ENCODE data around the gene ARMC2. TPM values are rescaled to one million over a fixed set of nuclear protein-coding genes. Genes with fewer than 3 reads are reported as not detected.

ARMC2 gene
- polyA plus RNA-seq, 1 experiment, result 5.1 TPM

- Histone ChIP-seq H3K27ac (ENCODE audit: low read depth, low read length) (no peak overlapping the region), H3K4me3 (ENCODE audit: low read depth, low read length) (no peak overlapping the region), H3K9me3 (ENCODE audit: control insufficient read depth, insufficient read depth, low read length) (no peaks in the 10 kb centered on the region), H3K27me3 (ENCODE audit: control insufficient read depth, insufficient read depth, low read length) (no peaks in the 10 kb centered on the region)
- POLR2A ChIA-PET, result no interaction called here
- no peak for DNase-seq (ENCODE audit: low read depth, low spot score)
- CTCF ChIA-PET, result interaction anchor here (0.9 kb wide), 1 partner anchor 331 kb away, joined by 3 read pairs; no protein-coding TSS in a partner anchor
- no peak for TF ChIP-seq CTCF (IDR thresholded peaks at IDR 0.05; ENCODE audit: low read depth, low read length)
Observed at GRCh38 chr6:108873251-108873650, 25.0 kb downstream of the ARMC2 start.

- H3K4me3 ChIP-seq (ENCODE audit: low read depth, low read length), result no peak overlapping the region
- CTCF ChIA-PET, result interaction anchor here (0.9 kb wide), 1 partner anchor 332 kb away, joined by 3 read pairs; no protein-coding TSS in a partner anchor
- no peak for TF ChIP-seq CTCF (IDR thresholded peaks at IDR 0.05; ENCODE audit: low read depth, low read length)
- POLR2A ChIA-PET, result no interaction called here
- H3K27ac ChIP-seq (ENCODE audit: low read depth, low read length), result no peak overlapping the region
- H3K9me3 ChIP-seq (ENCODE audit: control insufficient read depth, insufficient read depth, low read length), result no peaks in the 10 kb centered on the region
- DNase-seq (ENCODE audit: low read depth, low spot score), result no peak
- H3K27me3 ChIP-seq (ENCODE audit: control insufficient read depth, insufficient read depth, low read length), result no peaks in the 10 kb centered on the region
Observed at GRCh38 chr6:108873971-108874370, 25.7 kb downstream of the ARMC2 start.

DNA sequence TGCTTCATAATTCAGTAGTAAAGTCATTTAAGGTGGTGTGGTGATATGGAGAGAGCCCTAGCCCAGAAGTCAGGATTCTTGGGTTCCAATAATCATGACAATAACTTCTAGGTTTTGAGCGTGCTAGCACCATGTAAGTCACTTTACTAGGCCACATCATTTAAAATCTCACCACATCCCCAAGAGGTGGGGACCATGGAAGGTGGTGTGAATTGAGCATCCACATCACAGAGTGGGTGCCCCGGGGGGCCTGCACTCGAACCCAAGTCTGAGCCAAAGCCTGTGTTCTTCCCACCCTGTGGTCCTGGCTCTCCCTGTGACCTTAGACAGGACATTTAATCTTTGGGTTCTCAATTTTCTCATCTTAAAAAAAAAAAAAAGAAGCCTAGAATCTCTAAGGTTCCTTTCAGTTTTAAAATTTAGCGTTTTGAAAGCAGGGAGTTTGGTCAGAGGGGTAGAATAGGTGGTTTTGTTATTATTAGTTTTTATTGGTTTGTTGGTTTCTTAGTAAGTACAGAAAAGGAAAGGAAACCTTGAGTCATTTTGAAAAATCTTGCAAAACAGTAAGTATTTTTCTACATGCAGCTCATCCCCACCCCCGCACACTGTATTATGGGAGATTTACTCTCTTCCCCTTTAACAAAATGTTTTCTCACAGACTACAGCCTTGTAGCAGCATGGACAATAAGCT lies 26.4 kb downstream of the ARMC2 start:
- TF ChIP-seq CTCF (IDR thresholded peaks at IDR 0.05; ENCODE audit: low read depth, low read length), result no peak
- POLR2A ChIA-PET, result no interaction called here
- no peak overlapping the region for H3K27ac ChIP-seq (ENCODE audit: low read depth, low read length)

DNA sequence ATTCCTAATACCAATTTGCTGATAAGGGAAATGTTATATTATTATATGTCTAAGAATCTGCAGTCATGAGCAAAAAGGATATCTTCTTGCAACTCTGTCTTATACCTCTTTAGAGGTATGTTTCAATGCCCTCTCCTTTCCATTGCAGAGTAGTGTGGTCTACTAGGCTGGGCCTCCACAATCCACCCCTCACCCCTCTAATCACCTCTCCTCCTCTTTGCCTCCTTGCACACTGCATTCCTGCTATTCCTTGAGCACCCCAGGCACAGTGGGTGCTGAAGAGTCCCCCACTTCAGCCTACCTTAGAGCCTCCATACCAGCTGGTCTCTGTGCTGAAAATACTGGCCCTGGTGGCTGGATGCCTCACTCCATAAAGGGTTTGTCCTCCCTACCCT lies 26.9 kb downstream of the ARMC2 start:
- H3K27ac ChIP-seq (ENCODE audit: low read depth, low read length), result no peak overlapping the region
- ChIA-PET POLR2A (no interaction called here), CTCF (no interaction called here)
- no peak for TF ChIP-seq CTCF (IDR thresholded peaks at IDR 0.05; ENCODE audit: low read depth, low read length)
- H3K4me3 ChIP-seq (ENCODE audit: low read depth, low read length), result no peak overlapping the region
- H3K9me3 ChIP-seq (ENCODE audit: control insufficient read depth, insufficient read depth, low read length), result no peaks in the 10 kb centered on the region
- DNase-seq (ENCODE audit: low read depth, low spot score), result no peak
- H3K27me3 ChIP-seq (ENCODE audit: control insufficient read depth, insufficient read depth, low read length), result no peaks in the 10 kb centered on the region

More for the DNA sequence above, 26.4 kb downstream of the ARMC2 start:
- CTCF ChIA-PET, result no interaction called here
- Histone ChIP-seq H3K4me3 (ENCODE audit: low read depth, low read length) (no peak overlapping the region), H3K27me3 (ENCODE audit: control insufficient read depth, insufficient read depth, low read length) (no peaks in the 10 kb centered on the region), H3K9me3 (ENCODE audit: control insufficient read depth, insufficient read depth, low read length) (no peaks in the 10 kb centered on the region)
- no peak for DNase-seq (ENCODE audit: low read depth, low spot score)

DNA sequence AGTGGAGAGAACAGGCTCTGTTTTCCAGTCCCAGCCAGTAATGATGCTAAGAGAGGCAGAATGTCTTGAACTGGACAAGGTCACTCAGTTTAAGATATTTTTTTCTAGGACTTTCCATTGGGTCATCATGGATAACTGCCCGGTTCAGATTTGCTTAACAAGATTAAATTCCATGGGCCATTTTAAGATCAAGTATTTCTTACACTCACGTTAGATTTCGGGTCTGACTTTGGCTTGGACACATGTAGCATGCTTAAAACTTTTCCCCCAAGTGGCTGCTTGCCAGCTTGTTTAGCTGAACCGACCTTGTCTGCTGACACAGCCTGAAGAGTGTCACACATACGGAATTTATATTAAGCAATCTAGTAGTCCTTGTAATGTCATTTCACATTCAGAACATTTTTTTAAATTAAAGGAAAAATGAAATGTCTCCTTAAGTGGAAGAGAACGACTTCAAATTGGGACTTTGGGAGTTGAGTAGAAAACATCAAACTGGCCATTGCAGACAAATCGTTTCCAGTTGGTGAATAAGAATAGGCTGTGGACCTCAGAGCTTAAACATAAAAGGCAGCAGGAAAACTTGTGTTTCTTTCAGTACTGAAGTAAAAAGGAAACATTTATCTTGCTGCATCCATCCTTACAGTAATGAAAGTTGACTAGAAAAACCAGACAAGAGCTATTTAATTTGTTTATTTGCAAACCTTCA lies 29.0 kb downstream of the ARMC2 start:
- ChIA-PET CTCF (interaction anchor here (0.9 kb wide), 1 partner anchor 335 kb away, joined by 3 read pairs; no protein-coding TSS in a partner anchor), POLR2A (no interaction called here)
- H3K27me3 ChIP-seq (ENCODE audit: control insufficient read depth, insufficient read depth, low read length), result no peaks in the 10 kb centered on the region
- H3K27ac ChIP-seq (ENCODE audit: low read depth, low read length), result no peak overlapping the region
- H3K4me3 ChIP-seq (ENCODE audit: low read depth, low read length), result no peak overlapping the region
- no peak for DNase-seq (ENCODE audit: low read depth, low spot score)
- no peak for TF ChIP-seq CTCF (IDR thresholded peaks at IDR 0.05; ENCODE audit: low read depth, low read length)
- H3K9me3 ChIP-seq (ENCODE audit: control insufficient read depth, insufficient read depth, low read length), result no peaks in the 10 kb centered on the region
